Measurements from ENCODE around the gene ENTREP1.

DNA sequence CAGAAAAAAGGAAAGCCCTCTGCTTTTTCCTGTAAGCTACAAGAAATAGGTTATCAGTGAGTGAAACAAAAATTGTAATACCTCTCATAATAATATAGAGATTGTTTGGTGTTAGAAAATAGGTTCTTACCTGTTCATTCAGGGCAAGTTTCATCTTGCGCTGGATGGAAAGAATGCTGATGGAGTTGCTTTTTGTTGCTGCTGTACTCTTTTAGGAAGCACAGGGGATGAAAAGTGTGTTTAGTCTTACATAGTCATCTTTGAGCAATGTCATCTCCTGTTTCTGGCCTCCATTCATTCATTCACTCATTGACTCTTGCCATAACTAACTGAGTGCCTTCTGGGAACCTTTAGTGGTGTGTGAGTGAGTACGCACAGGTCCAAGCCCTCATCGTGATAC is 6.4 kb downstream of the ENTREP1 start:
- TF ChIP-seq, protein P1, sequence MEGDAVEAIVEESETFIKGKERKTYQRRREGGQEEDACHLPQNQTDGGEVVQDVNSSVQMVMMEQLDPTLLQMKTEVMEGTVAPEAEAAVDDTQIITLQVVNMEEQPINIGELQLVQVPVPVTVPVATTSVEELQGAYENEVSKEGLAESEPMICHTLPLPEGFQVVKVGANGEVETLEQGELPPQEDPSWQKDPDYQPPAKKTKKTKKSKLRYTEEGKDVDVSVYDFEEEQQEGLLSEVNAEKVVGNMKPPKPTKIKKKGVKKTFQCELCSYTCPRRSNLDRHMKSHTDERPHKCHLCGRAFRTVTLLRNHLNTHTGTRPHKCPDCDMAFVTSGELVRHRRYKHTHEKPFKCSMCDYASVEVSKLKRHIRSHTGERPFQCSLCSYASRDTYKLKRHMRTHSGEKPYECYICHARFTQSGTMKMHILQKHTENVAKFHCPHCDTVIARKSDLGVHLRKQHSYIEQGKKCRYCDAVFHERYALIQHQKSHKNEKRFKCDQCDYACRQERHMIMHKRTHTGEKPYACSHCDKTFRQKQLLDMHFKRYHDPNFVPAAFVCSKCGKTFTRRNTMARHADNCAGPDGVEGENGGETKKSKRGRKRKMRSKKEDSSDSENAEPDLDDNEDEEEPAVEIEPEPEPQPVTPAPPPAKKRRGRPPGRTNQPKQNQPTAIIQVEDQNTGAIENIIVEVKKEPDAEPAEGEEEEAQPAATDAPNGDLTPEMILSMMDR (IDR thresholded peaks at IDR 0.05; ENCODE audit: insufficient read depth, low read length, poor library complexity, severe bottlenecking), result no peak
- no peak for TF ChIP-seq EZH2phosphoT487 (conservative IDR thresholded peaks at IDR 0.05; ENCODE audit: low read length)
